Measurements from ENCODE around the gene MYRIP.

Gene MYRIP

GRCh38 chr3:39937315-39937714, 127.9 kb downstream of the MYRIP start:
- Histone ChIP-seq H3K27me3 (ENCODE audit: control insufficient read depth, insufficient read depth, low read length) (no peaks in the 10 kb centered on the region), H3K9me3 (ENCODE audit: control insufficient read depth, insufficient read depth, low read length) (no peaks in the 10 kb centered on the region), H3K9ac (ENCODE audit: low read depth, low read length) (no peak overlapping the region), H3K4me3 (ENCODE audit: low read depth, low read length) (no peak overlapping the region), H3K36me3 (ENCODE audit: control insufficient read depth, insufficient read depth, low read length) (no peaks in the 10 kb centered on the region), H3K4me1 (ENCODE audit: control insufficient read depth, insufficient read depth, low read length) (no peaks in the 10 kb centered on the region)

- H3K9me3 ChIP-seq (ENCODE audit: control insufficient read depth, insufficient read depth, low read length), result no peaks in the 10 kb centered on the region
- no peak overlapping the region for H3K9ac ChIP-seq (ENCODE audit: low read depth, low read length)
- no peak overlapping the region for H3K4me3 ChIP-seq (ENCODE audit: low read depth, low read length)
- no peaks in the 10 kb centered on the region for H3K36me3 ChIP-seq (ENCODE audit: control insufficient read depth, insufficient read depth, low read length)
- no peaks in the 10 kb centered on the region for H3K4me1 ChIP-seq (ENCODE audit: control insufficient read depth, insufficient read depth, low read length)
- H3K27me3 ChIP-seq (ENCODE audit: control insufficient read depth, insufficient read depth, low read length), result no peaks in the 10 kb centered on the region
Measured at GRCh38 chr3:39937874-39938273, 128.5 kb downstream of the MYRIP start.

GRCh38 chr3:39941931-39942330, 132.5 kb downstream of the MYRIP start:
- no peak overlapping the region for H3K9ac ChIP-seq (ENCODE audit: low read depth, low read length)
- no peaks in the 10 kb centered on the region for H3K4me1 ChIP-seq (ENCODE audit: control insufficient read depth, insufficient read depth, low read length)
- no peaks in the 10 kb centered on the region for H3K27me3 ChIP-seq (ENCODE audit: control insufficient read depth, insufficient read depth, low read length)
- H3K9me3 ChIP-seq (ENCODE audit: control insufficient read depth, insufficient read depth, low read length), result no peaks in the 10 kb centered on the region
- no peaks in the 10 kb centered on the region for H3K36me3 ChIP-seq (ENCODE audit: control insufficient read depth, insufficient read depth, low read length)
- H3K4me3 ChIP-seq (ENCODE audit: low read depth, low read length), result no peak overlapping the region

DNA sequence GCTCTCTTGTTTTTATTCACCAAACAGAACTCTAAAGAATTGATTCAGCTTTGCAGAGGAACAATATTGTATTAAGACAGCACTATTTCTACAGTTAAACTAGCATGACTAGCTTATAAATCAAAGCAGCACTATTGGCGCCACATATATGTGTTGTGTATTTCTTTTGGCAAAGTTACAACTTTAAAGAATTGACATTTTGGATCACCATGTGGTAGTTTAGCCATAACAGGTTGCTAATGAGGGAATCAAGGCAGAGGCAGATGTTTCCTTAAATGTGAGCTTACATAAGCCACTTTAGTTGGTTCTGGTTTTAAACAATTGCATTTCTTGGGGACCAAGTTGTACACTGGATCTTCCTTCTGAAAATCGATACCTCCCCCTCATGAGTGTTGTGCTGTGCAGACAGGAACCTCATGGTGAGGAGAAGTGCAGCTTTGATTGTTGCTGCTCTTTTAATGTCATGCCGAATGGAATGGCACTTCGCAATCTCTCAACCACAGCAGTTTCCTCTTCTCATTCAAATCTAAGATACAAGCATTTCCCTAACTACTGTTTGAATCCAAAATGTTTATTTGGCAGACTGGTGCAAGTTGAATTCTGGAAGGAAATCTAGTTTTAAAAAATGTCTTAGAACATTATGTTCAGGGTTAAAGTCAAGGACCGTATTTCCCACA, 151.2 kb downstream of the MYRIP start:
- Histone ChIP-seq H3K4me3 (ENCODE audit: low read depth, low read length) (no peak overlapping the region), H3K9ac (ENCODE audit: low read depth, low read length) (no peak overlapping the region), H3K4me1 (ENCODE audit: control insufficient read depth, insufficient read depth, low read length) (peaks cover 2% of the 10 kb centered on the region), H3K9me3 (ENCODE audit: control insufficient read depth, insufficient read depth, low read length) (no peaks in the 10 kb centered on the region), H3K27me3 (ENCODE audit: control insufficient read depth, insufficient read depth, low read length) (no peaks in the 10 kb centered on the region), H3K36me3 (ENCODE audit: control insufficient read depth, insufficient read depth, low read length) (no peaks in the 10 kb centered on the region)

- no peak overlapping the region for H3K9ac ChIP-seq (ENCODE audit: low read depth, low read length)
- no peaks in the 10 kb centered on the region for H3K9me3 ChIP-seq (ENCODE audit: control insufficient read depth, insufficient read depth, low read length)
- no peaks in the 10 kb centered on the region for H3K36me3 ChIP-seq (ENCODE audit: control insufficient read depth, insufficient read depth, low read length)
- H3K4me1 ChIP-seq (ENCODE audit: control insufficient read depth, insufficient read depth, low read length), result peaks cover 2% of the 10 kb centered on the region
- H3K27me3 ChIP-seq (ENCODE audit: control insufficient read depth, insufficient read depth, low read length), result no peaks in the 10 kb centered on the region
- no peak overlapping the region for H3K4me3 ChIP-seq (ENCODE audit: low read depth, low read length)
Measured at GRCh38 chr3:39961230-39961629, 151.8 kb downstream of the MYRIP start.

DNA sequence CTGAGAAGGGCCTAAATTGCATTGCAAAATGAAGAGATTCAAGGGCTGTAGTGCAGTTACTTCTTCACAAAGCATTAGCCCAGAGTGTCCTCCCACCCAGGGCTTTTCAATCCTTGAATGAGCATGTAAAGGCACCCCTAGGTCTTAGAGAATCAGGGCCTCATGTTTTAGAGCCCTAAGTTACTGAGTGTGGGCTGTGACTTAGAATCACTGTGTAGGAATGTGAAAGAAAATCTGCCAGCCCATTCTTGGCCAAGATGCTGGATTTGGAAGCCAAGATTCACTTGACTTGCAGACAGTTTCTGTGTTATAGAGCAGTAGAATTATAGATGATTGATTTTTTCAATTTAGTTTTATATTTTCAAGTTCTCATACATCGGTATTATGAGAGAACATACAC, 153.2 kb downstream of the MYRIP start:
- no peak overlapping the region for H3K4me3 ChIP-seq (ENCODE audit: low read depth, low read length)
- no peaks in the 10 kb centered on the region for H3K27me3 ChIP-seq (ENCODE audit: control insufficient read depth, insufficient read depth, low read length)
- H3K4me1 ChIP-seq (ENCODE audit: control insufficient read depth, insufficient read depth, low read length), result peaks cover 2% of the 10 kb centered on the region
- no peaks in the 10 kb centered on the region for H3K9me3 ChIP-seq (ENCODE audit: control insufficient read depth, insufficient read depth, low read length)
- H3K9ac ChIP-seq (ENCODE audit: low read depth, low read length), result no peak overlapping the region
- H3K36me3 ChIP-seq (ENCODE audit: control insufficient read depth, insufficient read depth, low read length), result no peaks in the 10 kb centered on the region

DNA sequence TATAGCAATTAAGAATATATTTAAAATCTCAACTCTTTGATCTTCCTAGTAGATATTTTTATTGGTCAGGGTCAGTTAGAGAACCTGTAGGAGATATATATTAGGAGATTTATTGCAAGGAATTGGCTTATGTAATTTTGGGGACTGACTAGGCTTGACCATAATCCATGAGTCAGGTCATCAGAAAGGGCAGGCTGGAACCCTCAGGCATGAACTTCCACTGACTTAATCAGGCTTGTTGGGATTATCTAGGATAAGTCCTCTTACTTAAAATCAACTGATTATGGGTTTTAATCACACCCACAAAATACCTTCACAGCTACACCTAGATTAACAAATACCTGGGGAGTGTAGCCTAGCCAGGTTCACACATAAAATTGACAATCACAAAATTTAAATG, 156.1 kb downstream of the MYRIP start:
- H3K4me1 ChIP-seq (ENCODE audit: control insufficient read depth, insufficient read depth, low read length), result peaks cover 2% of the 10 kb centered on the region
- no peaks in the 10 kb centered on the region for H3K27me3 ChIP-seq (ENCODE audit: control insufficient read depth, insufficient read depth, low read length)
- H3K9me3 ChIP-seq (ENCODE audit: control insufficient read depth, insufficient read depth, low read length), result no peaks in the 10 kb centered on the region
- H3K4me3 ChIP-seq (ENCODE audit: low read depth, low read length), result no peak overlapping the region
- no peaks in the 10 kb centered on the region for H3K36me3 ChIP-seq (ENCODE audit: control insufficient read depth, insufficient read depth, low read length)
- H3K9ac ChIP-seq (ENCODE audit: low read depth, low read length), result no peak overlapping the region

DNA sequence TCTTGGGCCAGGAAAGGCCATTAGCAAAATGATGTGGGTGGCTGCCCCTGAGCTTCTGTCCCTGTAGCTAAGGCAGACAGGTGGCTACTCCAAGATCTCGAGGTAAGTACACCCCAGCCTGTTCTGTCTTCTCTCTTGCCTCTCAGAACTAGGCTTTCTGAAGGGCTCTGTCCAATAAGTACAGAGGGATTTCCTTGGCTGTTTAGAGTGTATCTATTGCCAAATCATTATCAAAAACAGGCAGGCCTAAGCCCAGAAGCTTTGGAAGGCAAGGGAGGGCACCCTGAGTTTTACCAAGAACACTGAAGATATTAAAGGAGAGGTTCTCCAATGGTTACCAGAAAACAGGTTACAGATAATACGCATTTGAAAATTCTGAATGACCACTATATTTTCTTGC, 156.6 kb downstream of the MYRIP start:
- Histone ChIP-seq H3K4me3 (ENCODE audit: low read depth, low read length) (no peak overlapping the region), H3K4me1 (ENCODE audit: control insufficient read depth, insufficient read depth, low read length) (peaks cover under 1% of the 10 kb centered on the region), H3K36me3 (ENCODE audit: control insufficient read depth, insufficient read depth, low read length) (no peaks in the 10 kb centered on the region), H3K27me3 (ENCODE audit: control insufficient read depth, insufficient read depth, low read length) (no peaks in the 10 kb centered on the region), H3K9ac (ENCODE audit: low read depth, low read length) (no peak overlapping the region), H3K9me3 (ENCODE audit: control insufficient read depth, insufficient read depth, low read length) (no peaks in the 10 kb centered on the region)

GRCh38 chr3:39970982-39971381, 161.6 kb downstream of the MYRIP start:
- no peaks in the 10 kb centered on the region for H3K27me3 ChIP-seq (ENCODE audit: control insufficient read depth, insufficient read depth, low read length)
- H3K4me1 ChIP-seq (ENCODE audit: control insufficient read depth, insufficient read depth, low read length), result no peaks in the 10 kb centered on the region
- no peak overlapping the region for H3K4me3 ChIP-seq (ENCODE audit: low read depth, low read length)
- H3K9ac ChIP-seq (ENCODE audit: low read depth, low read length), result no peak overlapping the region
- no peaks in the 10 kb centered on the region for H3K36me3 ChIP-seq (ENCODE audit: control insufficient read depth, insufficient read depth, low read length)
- no peaks in the 10 kb centered on the region for H3K9me3 ChIP-seq (ENCODE audit: control insufficient read depth, insufficient read depth, low read length)

GRCh38 chr3:39971559-39972031, 162.2 kb downstream of the MYRIP start:
- no peaks in the 10 kb centered on the region for H3K4me1 ChIP-seq (ENCODE audit: control insufficient read depth, insufficient read depth, low read length)

DNA sequence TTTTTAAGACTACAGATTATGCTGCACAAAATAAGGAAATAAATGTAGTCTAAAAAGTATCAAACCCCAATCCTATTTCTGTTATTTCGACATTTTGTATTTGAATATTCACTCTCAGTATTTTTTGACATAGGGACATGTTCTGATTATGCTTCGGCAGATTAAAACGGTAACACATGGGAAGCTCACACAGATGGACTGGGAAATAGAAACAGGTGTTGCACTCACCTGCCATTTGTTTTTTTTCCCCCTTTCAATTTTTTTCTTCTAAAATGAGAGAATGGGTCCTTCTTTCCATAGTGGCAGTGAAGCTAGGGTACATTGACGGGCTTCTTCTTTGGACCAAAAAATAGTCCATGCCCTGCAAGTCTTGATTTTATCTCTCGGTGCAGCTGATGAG, 163.1 kb downstream of the MYRIP start:
- Histone ChIP-seq H3K27me3 (ENCODE audit: control insufficient read depth, insufficient read depth, low read length) (no peaks in the 10 kb centered on the region), H3K4me1 (ENCODE audit: control insufficient read depth, insufficient read depth, low read length) (no peaks in the 10 kb centered on the region), H3K9ac (ENCODE audit: low read depth, low read length) (no peak overlapping the region), H3K9me3 (ENCODE audit: control insufficient read depth, insufficient read depth, low read length) (no peaks in the 10 kb centered on the region), H3K36me3 (ENCODE audit: control insufficient read depth, insufficient read depth, low read length) (no peaks in the 10 kb centered on the region), H3K4me3 (ENCODE audit: low read depth, low read length) (no peak overlapping the region)

More at GRCh38 chr3:39971559-39972031, 162.2 kb downstream of the MYRIP start:
- Histone ChIP-seq H3K4me3 (ENCODE audit: low read depth, low read length) (no peak overlapping the region), H3K9ac (ENCODE audit: low read depth, low read length) (no peak overlapping the region), H3K36me3 (ENCODE audit: control insufficient read depth, insufficient read depth, low read length) (no peaks in the 10 kb centered on the region), H3K27me3 (ENCODE audit: control insufficient read depth, insufficient read depth, low read length) (no peaks in the 10 kb centered on the region), H3K9me3 (ENCODE audit: control insufficient read depth, insufficient read depth, low read length) (no peaks in the 10 kb centered on the region)

DNA sequence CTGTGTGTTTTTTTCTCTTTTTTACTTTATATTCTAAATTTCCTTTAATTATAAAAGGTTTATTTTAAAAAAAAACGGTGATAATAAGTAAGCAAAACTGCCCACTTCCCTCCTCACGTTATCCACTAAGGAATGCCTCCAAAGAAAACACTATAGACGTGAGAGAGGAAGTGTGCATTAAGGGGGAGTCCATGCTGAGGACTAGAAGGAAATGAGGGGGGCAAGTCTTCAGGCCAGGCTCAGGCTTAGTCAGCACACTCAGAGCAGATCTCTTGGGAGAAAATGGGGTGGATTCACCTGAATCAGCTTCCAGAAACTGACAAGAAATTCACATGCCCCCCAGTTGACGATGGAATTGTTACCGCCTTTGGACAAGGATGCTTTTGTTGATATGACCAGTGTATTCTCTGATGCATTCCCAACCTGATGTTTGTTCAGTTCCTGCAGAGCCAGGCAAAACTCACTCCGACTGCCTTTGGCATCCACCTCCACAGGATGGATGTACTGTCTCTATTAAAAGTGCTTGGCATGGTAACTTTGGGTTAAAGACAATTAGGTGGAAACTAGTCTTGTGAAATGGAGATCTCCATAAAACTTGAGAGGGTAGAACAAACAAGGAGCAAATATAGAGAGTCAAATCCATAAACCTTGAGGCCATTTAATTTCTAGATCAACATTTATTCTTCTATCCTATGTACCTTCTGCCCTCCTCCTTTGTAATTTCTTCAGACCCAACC, 167.8 kb downstream of the MYRIP start:
- Histone ChIP-seq H3K4me3 (ENCODE audit: low read depth, low read length) (no peak overlapping the region), H3K27me3 (ENCODE audit: control insufficient read depth, insufficient read depth, low read length) (no peaks in the 10 kb centered on the region), H3K9ac (ENCODE audit: low read depth, low read length) (no peak overlapping the region), H3K9me3 (ENCODE audit: control insufficient read depth, insufficient read depth, low read length) (no peaks in the 10 kb centered on the region), H3K36me3 (ENCODE audit: control insufficient read depth, insufficient read depth, low read length) (no peaks in the 10 kb centered on the region), H3K4me1 (ENCODE audit: control insufficient read depth, insufficient read depth, low read length) (no peaks in the 10 kb centered on the region)

All from iPS-15b (cell line).